ENCODE data around the gene MEGF11. TPM values are rescaled to one million over a fixed set of nuclear protein-coding genes. Genes with fewer than 3 reads are reported as not detected.
A peak's percentile ranks its signal among the peaks of the same experiment; 100 is the strongest.

Gene MEGF11
- total and polyA plus RNA-seq, 4 donors = 0.16 to 1.5 (median 0.50) TPM

DNA sequence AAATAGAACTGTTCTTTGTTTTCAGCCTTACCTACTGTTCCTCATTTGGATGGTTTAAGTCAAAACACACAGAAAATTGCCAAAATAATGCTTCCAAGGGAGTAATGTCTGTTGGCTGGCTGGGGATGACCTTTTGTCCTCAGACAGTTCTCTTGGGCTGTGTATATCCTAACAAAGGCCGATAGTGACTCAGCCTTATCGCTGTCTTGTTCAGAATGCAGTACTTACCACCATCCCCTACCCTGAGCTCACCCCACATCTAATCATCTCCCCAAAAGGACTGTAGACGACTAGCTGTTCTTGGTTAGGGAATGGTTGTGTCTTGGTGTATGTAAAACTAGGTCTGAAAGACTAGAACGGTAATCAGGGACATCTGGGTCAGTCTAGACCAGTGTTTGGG, 349.2 kb downstream of the MEGF11 start:
- TF ChIP-seq, protein P1, sequence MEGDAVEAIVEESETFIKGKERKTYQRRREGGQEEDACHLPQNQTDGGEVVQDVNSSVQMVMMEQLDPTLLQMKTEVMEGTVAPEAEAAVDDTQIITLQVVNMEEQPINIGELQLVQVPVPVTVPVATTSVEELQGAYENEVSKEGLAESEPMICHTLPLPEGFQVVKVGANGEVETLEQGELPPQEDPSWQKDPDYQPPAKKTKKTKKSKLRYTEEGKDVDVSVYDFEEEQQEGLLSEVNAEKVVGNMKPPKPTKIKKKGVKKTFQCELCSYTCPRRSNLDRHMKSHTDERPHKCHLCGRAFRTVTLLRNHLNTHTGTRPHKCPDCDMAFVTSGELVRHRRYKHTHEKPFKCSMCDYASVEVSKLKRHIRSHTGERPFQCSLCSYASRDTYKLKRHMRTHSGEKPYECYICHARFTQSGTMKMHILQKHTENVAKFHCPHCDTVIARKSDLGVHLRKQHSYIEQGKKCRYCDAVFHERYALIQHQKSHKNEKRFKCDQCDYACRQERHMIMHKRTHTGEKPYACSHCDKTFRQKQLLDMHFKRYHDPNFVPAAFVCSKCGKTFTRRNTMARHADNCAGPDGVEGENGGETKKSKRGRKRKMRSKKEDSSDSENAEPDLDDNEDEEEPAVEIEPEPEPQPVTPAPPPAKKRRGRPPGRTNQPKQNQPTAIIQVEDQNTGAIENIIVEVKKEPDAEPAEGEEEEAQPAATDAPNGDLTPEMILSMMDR (IDR thresholded peaks at IDR 0.05; ENCODE audit: control extremely low read depth, extremely low read depth) = no peak
- Histone ChIP-seq H3K9me3 (ENCODE audit: control insufficient read depth in 4 of 4, insufficient read depth in 3 of 4, low read length in 3 of 4) (no peaks in the 10 kb centered on the region), H3K4me3 (no peak overlapping the region), H3K27me3 (ENCODE audit: control insufficient read depth in 3 of 3, insufficient read depth in 3 of 3, low read length in 2 of 3) (no peaks in the 10 kb centered on the region), H3K27ac (ENCODE audit: low read depth in 1 of 2, low read length in 1 of 2) (no peak overlapping the region), H3K4me1 (ENCODE audit: control insufficient read depth in 5 of 5, insufficient read depth in 5 of 5, low read length in 5 of 5) (peaks cover 0 to 6% (median 0%) of the 10 kb centered on the region in 5 donors), H3K36me3 (ENCODE audit: control insufficient read depth in 4 of 4, insufficient read depth in 4 of 4, low read length in 4 of 4) (peaks cover 4 to 34% (median 17%) of the 10 kb centered on the region in 4 donors), H3K9ac (ENCODE audit: insufficient read depth in 1 of 2, low read length in 2 of 2) (no peak overlapping the region)
- DNase-seq = no peak
- no peak for ATAC-seq (ENCODE audit: insufficient read depth, low FRiP score)
- 92 to 93% methylated on average over 4 of the region's 4 CpGs for WGBS, 2 donors

DNA sequence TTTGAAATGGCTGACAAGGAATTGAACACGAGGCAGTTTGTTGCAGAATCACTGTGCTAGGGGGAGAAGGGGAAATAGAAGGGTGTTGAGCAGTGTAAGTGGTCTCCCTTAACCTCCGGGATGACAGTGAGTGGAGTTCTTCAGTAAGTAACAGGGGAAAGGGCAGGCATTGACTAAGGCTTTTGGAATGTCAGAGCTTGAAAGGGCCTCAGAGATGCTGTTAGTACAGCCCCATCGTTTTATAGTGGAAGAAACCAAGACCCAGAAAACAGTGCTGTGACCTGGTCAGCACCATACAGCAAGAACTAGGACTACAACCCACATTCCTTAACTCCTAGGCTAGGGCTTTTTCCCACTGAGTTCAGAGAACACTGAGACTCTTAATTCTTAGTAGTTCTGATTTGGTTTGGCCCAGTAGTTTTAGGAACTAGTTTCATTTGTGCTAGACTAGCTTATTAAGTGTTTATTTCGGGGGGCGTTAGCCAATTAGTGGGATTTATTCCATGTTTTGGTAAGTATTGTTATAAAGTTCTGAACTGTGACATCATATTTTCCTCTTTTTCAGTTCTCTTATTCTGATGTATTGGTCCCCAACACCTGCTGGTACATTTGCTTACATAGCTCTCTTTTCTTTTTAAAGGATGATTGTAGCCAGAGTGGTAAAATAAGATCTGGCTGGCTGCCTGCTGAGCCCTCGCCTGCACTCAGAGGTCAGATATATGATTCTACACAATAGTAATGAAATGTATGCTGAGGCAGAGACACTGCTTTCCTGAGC, 350.1 kb downstream of the MEGF11 start:
- H3K9ac ChIP-seq (ENCODE audit: insufficient read depth in 1 of 2, low read length in 2 of 2) = no peak overlapping the region
- DNase-seq = no peak
- no peaks in the 10 kb centered on the region for H3K27me3 ChIP-seq (ENCODE audit: control insufficient read depth in 3 of 3, insufficient read depth in 3 of 3, low read length in 2 of 3)
- TF ChIP-seq, protein P1 (IDR thresholded peaks at IDR 0.05; ENCODE audit: control extremely low read depth, extremely low read depth) = no peak
- H3K4me1 ChIP-seq (ENCODE audit: control insufficient read depth in 5 of 5, insufficient read depth in 5 of 5, low read length in 5 of 5) = peaks cover 0 to 6% (median 0%) of the 10 kb centered on the region in 5 donors
- no peak for ATAC-seq (ENCODE audit: insufficient read depth, low FRiP score)
- peaks cover 4 to 40% (median 15%) of the 10 kb centered on the region in 4 donors for H3K36me3 ChIP-seq (ENCODE audit: control insufficient read depth in 4 of 4, insufficient read depth in 4 of 4, low read length in 4 of 4)
- no peak overlapping the region for H3K4me3 ChIP-seq
- WGBS, 2 donors = 84 to 91% methylated on average over 6 of the region's 6 CpGs
- H3K27ac ChIP-seq (ENCODE audit: low read depth in 1 of 2, low read length in 1 of 2) = no peak overlapping the region
- H3K9me3 ChIP-seq (ENCODE audit: control insufficient read depth in 4 of 4, insufficient read depth in 3 of 4, low read length in 3 of 4) = no peaks in the 10 kb centered on the region

DNA sequence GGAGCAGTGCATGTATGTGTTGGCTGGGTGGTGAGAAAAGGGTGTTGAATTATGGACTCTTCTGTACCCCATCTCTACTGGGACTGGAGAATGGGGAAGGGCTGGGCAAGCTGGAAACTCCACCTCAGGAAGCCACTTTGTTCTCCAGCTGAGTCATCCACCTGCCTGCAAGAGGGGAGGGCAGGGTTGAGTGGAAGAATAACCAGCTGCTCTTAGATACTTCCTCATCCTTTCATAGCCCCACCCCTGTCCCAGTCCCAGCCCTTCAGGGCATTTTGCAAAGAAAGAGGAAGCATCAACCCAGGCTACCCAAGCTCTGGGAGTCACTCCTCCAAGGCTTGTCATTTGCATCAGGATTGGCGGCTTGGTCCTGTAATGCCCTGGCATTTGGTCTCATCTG, 351.2 kb downstream of the MEGF11 start:
- no peaks in the 10 kb centered on the region for H3K27me3 ChIP-seq (ENCODE audit: control insufficient read depth in 3 of 3, insufficient read depth in 3 of 3, low read length in 2 of 3)
- no peaks in the 10 kb centered on the region for H3K9me3 ChIP-seq (ENCODE audit: control insufficient read depth in 4 of 4, insufficient read depth in 3 of 4, low read length in 3 of 4)
- H3K36me3 ChIP-seq (ENCODE audit: control insufficient read depth in 4 of 4, insufficient read depth in 4 of 4, low read length in 4 of 4) = peaks cover 9 to 43% (median 16%) of the 10 kb centered on the region in 4 donors
- no peak overlapping the region for H3K9ac ChIP-seq (ENCODE audit: insufficient read depth in 1 of 2, low read length in 2 of 2)
- H3K4me1 ChIP-seq (ENCODE audit: control insufficient read depth in 5 of 5, insufficient read depth in 5 of 5, low read length in 5 of 5) = peaks cover 0 to 6% (median 0%) of the 10 kb centered on the region in 5 donors
- peak in 2 of 3 donors; percentile 11 to 14 for DNase-seq
- no peak overlapping the region for H3K27ac ChIP-seq (ENCODE audit: low read depth in 1 of 2, low read length in 1 of 2)
- WGBS, 2 donors = 33 to 65% methylated on average over 1 of the region's 1 CpG
- H3K4me3 ChIP-seq = no peak overlapping the region
- peak; percentile 90 for ATAC-seq (ENCODE audit: insufficient read depth, low FRiP score)
- TF ChIP-seq, protein P1 (IDR thresholded peaks at IDR 0.05; ENCODE audit: control extremely low read depth, extremely low read depth) = no peak
